ENCODE data around the gene RHOV. TPM values are rescaled to one million over a fixed set of nuclear protein-coding genes. Genes with fewer than 3 reads are reported as not detected.

Gene RHOV
- polyA plus RNA-seq, 1 donor (not counting 4 experiments of a cell fraction or from before 2014, with no cell fraction given) = 7.1 TPM

- DNase-seq (ENCODE audit: low read depth, low spot score) = no peak
- no peak overlapping the region for H3K4me2 ChIP-seq (ENCODE audit: control insufficient read depth, extremely low read depth, insufficient read depth, low read depth, low read length)
- no peaks in the 10 kb centered on the region for H3K27me3 ChIP-seq (ENCODE audit: control insufficient read depth, extremely low read depth, insufficient read depth, low read length)
- H3K9me3 ChIP-seq (ENCODE audit: control insufficient read depth, low read depth, low read length) = no peaks in the 10 kb centered on the region
- H3K27ac ChIP-seq (ENCODE audit: control insufficient read depth, insufficient read depth, low read length) = no peak overlapping the region
- H2AFZ ChIP-seq (ENCODE audit: control insufficient read depth, low read length) = no peak overlapping the region
- H3K4me1 ChIP-seq (ENCODE audit: control insufficient read depth, extremely low read depth, insufficient read depth, low read length) = peaks cover 7% of the 10 kb centered on the region
- no peak for TF ChIP-seq EZH2 (IDR thresholded peaks at IDR 0.05; ENCODE audit: low read length)
- TF ChIP-seq CTCF (optimal IDR thresholded peaks at IDR 0.05 in 1 of 3, IDR thresholded peaks at IDR 0.05 in 1 of 3, conservative IDR thresholded peaks at IDR 0.05 in 1 of 3; ENCODE audit: extremely low read depth in 1 of 3, insufficient read depth in 2 of 3, low read length in 3 of 3) = no peak
- no peak overlapping the region for H3K9ac ChIP-seq (ENCODE audit: control insufficient read depth, extremely low read depth, insufficient read depth, low read length)
- H3K36me3 ChIP-seq (ENCODE audit: control insufficient read depth in 2 of 2, extremely low read depth in 1 of 2, insufficient read depth in 2 of 2, low read length in 2 of 2) = peaks cover 55 to 60% of the 10 kb centered on the region in 2 experiments
- no peak overlapping the region for H3K4me3 ChIP-seq (ENCODE audit: control insufficient read depth in 2 of 3, extremely low read depth in 1 of 3, insufficient read depth in 2 of 3, low read depth in 1 of 3, low read length in 3 of 3)
- no peaks in the 10 kb centered on the region for H3K9me1 ChIP-seq (ENCODE audit: control insufficient read depth, extremely low read depth, insufficient read depth, low read length)
- FAIRE-seq = no peak
- peaks cover 38% of the 10 kb centered on the region for H3K79me2 ChIP-seq (ENCODE audit: control insufficient read depth, insufficient read depth, low read length)
- dilution Hi-C loops (cut with MboI; ENCODE audit: extremely low pct_ligation_motif_present, low sequenced_read_pairs) = no loop called here
- no peaks in the 10 kb centered on the region for H4K20me1 ChIP-seq (ENCODE audit: control insufficient read depth, extremely low read depth, insufficient read depth, low read length)
These were observed 20.7 kb downstream of the RHOV start for GRCh38 chr15:40853241-40853890.

GRCh38 chr15:40852529-40852928 is 21.5 kb downstream of the RHOV start:
- peaks cover 46% of the 10 kb centered on the region for H3K79me2 ChIP-seq (ENCODE audit: control insufficient read depth, insufficient read depth, low read length)
- no peak for FAIRE-seq
- dilution Hi-C loops (cut with MboI; ENCODE audit: extremely low pct_ligation_motif_present, low sequenced_read_pairs) = no loop called here
- H3K4me3 ChIP-seq (ENCODE audit: control insufficient read depth in 2 of 3, extremely low read depth in 1 of 3, insufficient read depth in 2 of 3, low read depth in 1 of 3, low read length in 3 of 3) = no peak overlapping the region
- no peak for DNase-seq (ENCODE audit: low read depth, low spot score)
- H4K20me1 ChIP-seq (ENCODE audit: control insufficient read depth, extremely low read depth, insufficient read depth, low read length) = peaks cover 5% of the 10 kb centered on the region
- no peaks in the 10 kb centered on the region for H3K27me3 ChIP-seq (ENCODE audit: control insufficient read depth, extremely low read depth, insufficient read depth, low read length)
- no peaks in the 10 kb centered on the region for H3K9me1 ChIP-seq (ENCODE audit: control insufficient read depth, extremely low read depth, insufficient read depth, low read length)
- no peak overlapping the region for H3K27ac ChIP-seq (ENCODE audit: control insufficient read depth, insufficient read depth, low read length)
- no peaks in the 10 kb centered on the region for H3K9me3 ChIP-seq (ENCODE audit: control insufficient read depth, low read depth, low read length)
- no peak overlapping the region for H3K4me2 ChIP-seq (ENCODE audit: control insufficient read depth, extremely low read depth, insufficient read depth, low read depth, low read length)
- peaks cover 12% of the 10 kb centered on the region for H3K4me1 ChIP-seq (ENCODE audit: control insufficient read depth, extremely low read depth, insufficient read depth, low read length)
- H3K36me3 ChIP-seq (ENCODE audit: control insufficient read depth in 2 of 2, extremely low read depth in 1 of 2, insufficient read depth in 2 of 2, low read length in 2 of 2) = peaks cover 54 to 65% of the 10 kb centered on the region in 2 experiments
- H3K9ac ChIP-seq (ENCODE audit: control insufficient read depth, extremely low read depth, insufficient read depth, low read length) = no peak overlapping the region
- no peak overlapping the region for H2AFZ ChIP-seq (ENCODE audit: control insufficient read depth, low read length)
- TF ChIP-seq CTCF (optimal IDR thresholded peaks at IDR 0.05 in 1 of 3, IDR thresholded peaks at IDR 0.05 in 1 of 3, conservative IDR thresholded peaks at IDR 0.05 in 1 of 3; ENCODE audit: extremely low read depth in 1 of 3, insufficient read depth in 2 of 3, low read length in 3 of 3) (no peak), EZH2 (IDR thresholded peaks at IDR 0.05; ENCODE audit: low read length) (no peak)

All from keratinocyte (primary cell).